Hematopoietic multipotent progenitor cell treated with erythropoietin and hydrocortisone succinate and interleukin-3 and kit ligand, for 4 days (in vitro differentiated cells): ENCODE measurements around the gene CCDC17.

Experiments
- DNase-seq: peaks from one replicate; pipeline ENCODE4 v3.0.0-alpha.2; 2015

CCDC17 gene

DNA sequence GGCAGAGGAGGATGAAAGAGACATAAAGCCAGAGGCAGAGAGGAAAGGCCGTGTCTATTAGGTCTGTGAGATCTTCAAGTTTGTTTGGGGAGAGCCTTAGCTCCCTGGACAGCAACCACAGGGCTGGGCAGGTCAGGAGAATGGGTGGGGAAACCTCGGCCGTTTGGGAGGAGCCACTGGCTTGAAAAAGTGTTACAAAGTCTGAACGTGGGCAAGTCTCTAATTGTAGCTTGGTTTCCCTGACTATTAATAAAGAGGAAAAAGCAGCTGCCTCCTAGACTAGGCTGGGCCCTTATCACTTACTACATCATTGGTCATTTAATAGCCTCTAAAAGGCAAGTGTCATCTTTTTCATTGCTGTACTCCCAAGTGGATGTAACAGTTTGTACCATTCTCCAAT lies at the start of gene CCDC17:
TSS of gene CCDC17 (minus strand) at position 83 of the 400 bp plus-strand sequence. CDS start 145 bp downstream, outside the sequence.
- no peak for DNase-seq

DNA sequence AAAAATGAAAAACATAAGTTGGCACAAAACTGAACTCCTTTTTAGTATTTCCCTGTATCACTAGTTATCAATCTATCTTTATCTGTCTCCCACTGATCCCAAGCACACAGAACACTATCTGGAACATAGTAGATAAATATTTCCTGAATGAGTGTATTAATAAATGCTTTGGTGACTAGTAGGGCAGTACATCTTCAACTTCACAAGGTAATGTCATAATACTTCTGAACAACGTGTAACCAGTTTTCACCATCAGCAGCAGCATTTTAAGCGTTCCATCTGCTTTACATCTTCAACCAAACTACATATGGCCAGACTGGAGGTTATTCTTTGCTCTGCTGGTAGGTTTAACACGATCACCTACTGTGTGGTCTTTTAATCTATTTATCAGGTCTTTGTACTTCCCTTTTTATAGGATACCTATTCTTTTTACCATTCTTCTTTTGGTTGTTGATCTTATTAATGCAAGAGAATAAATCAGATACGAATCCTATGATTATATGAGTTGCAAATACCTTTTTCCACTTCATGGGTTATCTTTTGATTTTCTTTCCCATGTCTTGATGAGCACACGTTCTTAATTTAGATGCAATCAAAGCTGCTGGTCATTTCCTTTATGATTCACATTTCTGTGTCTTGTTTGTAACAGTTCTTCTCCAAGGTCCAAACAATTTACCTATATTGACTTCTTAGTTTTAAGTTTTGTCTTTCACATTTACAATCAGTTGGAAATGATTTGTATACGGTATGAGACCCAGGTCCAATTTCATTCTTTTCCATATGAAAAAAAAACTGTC lies 46.2 kb upstream of the CCDC17 start:
- DNase-seq = no peak

DNA sequence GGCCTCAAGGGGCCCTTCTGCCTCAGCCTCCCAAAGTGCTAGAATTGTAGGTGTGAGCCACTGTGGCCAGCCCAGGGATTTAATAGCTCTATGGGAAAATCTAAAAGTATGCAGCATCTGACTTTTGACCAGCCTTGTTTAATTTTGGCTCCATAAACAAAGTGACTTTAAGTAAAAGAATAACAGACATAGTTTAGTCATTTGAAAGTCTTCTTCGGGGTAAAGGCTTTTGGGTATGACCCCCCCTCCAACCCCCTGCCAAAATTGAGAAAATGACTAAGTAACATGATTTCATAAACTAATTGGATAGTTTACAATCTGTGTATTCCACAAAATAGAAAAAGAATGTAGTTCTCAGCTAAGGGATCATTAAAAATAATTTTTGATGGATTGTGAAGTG lies 45.5 kb upstream of the CCDC17 start:
- no peak for DNase-seq

DNA sequence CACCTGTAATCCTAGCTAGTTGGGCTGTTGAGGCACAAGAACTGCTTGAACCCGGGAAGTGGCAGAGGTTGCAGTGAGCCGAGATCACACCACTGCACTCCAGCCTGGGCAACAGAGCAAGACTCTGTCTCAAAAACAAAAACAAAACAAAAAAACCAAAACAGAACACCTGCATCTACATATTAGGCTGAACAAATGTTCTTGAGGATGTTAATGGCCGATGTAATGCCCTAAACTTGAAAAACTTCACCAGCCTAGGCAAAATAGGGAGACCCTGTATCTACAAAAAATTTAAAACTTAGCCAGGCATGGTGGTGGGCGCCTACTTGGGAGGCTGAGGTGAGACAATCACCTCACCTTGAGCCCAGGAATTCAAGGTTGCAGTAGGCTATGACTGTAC lies 44.7 kb upstream of the CCDC17 start:
- DNase-seq = no peak

GRCh38 chr1:45667321-45668111 lies 43.7 kb upstream of the CCDC17 start:
- no peak for DNase-seq

GRCh38 chr1:45666836-45667235 lies 43.0 kb upstream of the CCDC17 start:
- DNase-seq = no peak

DNA sequence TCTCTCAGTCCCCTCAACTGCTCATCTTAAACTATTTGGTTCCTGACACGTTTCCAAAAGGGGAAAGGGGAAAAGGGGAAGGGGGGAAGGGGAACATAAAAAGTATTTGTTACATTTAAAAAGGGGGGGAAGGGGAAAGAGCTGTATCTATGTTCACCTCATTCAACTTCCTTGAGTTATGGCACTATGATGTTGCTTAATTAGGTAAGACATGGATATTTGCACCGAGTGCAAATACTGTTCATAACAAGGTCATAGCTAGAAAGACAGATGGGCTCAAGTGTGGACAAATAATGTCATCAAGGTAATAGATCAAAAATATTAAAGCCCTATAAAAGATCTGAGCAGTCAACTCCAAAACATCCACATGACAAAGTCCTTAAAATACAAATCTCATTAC lies 36.5 kb upstream of the CCDC17 start:
- DNase-seq = no peak

DNA sequence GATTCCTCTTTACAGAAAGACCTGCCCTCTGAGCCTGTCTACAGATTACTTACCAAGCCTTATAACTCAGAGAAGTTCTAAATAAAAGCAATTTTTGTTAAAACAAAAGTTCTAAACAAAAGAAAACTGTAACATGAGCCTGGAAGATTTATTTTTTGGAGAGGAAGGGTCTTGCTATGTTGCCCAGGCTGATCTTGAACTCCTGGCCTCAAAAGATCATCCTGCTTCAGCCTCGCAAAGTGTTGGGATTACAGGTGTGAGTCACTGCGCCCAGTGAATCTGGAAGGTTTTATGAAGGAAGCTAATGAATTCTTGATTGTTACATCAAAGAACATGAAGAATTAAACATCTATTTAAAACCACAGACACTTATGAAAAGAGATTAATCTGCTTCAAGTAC lies 35.4 kb upstream of the CCDC17 start:
- DNase-seq = no peak

- DNase-seq = no peak
Measured at GRCh38 chr1:45658171-45658570, 34.3 kb upstream of the CCDC17 start.

DNA sequence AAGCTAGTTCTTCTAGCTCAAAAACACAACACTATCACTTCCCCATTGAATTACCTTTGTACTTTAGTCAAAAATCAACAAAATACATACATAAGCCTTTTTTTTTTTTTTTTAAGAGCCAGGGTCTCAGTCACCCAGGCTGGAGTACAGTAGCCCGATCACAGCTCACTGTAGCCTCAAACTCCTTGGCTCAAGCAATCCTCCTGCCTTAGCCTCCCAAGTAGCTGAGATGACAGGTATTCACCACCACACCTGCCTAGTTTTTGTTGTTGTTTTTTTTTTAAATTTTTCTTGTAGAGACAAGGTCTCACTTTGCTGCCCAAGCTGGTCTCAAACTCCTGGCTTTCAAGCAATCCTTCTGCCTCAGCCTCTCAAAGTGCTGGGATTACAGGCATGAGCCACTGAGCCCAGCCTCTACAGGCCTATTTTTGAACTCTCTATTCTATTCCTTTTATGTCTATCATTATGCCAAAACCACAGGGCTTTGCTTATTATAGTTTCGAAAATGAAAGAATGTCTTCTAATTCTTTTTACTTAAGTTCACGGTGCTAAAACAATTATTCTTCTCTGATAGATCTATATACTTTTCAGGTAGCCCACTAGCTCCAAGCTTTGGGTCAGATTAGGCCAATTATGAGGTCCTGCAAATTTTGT lies 32.8 kb upstream of the CCDC17 start:
- DNase-seq = no peak

- peak; percentile 35 for DNase-seq
Measured at GRCh38 chr1:45654540-45655280, 30.9 kb upstream of the CCDC17 start.

GRCh38 chr1:45647248-45648021 lies 23.6 kb upstream of the CCDC17 start:
- peak; percentile 37 for DNase-seq

DNA sequence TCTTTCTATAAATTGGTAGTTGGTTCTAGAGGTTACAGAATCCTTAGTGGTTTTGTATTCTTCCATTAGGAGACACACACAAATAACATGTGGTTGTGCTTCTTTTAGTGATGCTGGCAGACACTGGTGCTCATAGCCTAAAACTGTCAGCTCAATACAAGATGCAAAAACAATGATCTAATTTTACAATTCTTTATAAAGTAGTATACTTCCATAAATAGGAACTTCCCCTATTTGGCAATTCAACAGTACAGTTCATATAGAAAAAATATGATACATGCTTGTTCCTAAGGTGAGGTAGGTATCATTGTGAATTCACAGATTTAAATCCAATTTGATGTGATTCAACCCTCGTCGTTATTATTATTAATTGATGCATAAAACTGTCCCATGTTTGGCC lies 20.8 kb upstream of the CCDC17 start:
- DNase-seq = peak; percentile 5

GRCh38 chr1:45643978-45644377 lies 20.1 kb upstream of the CCDC17 start:
- peak; percentile 5 for DNase-seq

DNA sequence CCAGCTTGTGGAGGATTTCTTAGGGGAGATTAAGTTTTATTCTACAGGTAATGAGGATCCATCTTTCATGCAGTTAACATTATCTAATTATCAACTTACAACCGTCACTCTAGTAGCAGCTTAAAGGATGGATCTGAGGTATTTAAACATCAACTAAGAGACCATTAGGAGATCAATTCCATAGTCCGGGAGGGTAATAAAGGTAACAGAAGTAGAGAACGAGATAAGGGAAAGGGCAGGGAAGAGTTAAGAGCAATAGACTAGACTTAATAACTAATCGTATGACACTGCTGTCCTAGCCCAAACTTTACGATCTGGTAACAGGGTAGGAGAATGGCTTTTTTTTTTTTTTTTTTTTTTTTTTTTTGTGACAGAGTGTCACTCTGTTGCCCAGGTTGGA lies 19.5 kb upstream of the CCDC17 start:
- no peak for DNase-seq

- no peak for DNase-seq
Measured at GRCh38 chr1:45640293-45640692, 16.4 kb upstream of the CCDC17 start.

DNA sequence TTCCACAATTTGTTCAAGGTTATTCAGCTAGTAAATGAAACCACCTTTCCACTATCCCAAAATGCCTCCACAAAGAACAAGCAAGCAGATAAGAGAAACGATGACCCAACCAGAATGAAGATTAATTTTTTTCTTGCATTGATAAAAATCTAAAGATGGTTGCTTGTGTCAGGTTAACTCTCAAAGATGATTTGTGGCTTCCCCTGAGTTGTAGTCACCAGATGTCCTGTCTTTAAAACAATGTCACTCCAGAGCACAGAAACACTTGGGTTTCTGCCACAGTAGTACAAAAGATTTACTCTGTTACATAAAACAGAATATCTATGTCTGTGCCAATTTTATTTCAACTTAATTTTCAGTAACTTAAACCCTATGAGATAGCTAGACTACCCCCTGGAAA lies 11.4 kb upstream of the CCDC17 start:
- no peak for DNase-seq

DNA sequence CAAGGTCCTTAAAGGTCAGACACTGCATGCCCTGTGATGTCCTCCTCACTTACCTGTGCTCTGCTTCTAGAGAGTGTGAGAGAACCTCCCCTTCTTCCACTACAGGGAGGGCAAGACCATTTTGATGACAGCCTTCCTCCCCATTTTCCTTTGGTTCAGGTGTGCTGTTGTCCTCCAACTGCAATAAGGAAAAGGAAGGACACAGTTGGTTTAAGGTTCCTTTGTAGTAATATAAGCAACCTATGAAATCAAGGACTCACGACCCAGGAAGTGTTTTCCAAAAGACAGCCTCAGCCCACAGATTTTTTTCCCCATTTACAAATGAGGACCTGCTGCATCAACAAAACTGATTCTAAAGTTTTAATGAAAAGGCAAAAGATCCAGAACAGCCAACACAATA lies 6.6 kb upstream of the CCDC17 start:
- no peak for DNase-seq

- no peak for DNase-seq
Measured at GRCh38 chr1:45629035-45629434, 5.2 kb upstream of the CCDC17 start.

DNA sequence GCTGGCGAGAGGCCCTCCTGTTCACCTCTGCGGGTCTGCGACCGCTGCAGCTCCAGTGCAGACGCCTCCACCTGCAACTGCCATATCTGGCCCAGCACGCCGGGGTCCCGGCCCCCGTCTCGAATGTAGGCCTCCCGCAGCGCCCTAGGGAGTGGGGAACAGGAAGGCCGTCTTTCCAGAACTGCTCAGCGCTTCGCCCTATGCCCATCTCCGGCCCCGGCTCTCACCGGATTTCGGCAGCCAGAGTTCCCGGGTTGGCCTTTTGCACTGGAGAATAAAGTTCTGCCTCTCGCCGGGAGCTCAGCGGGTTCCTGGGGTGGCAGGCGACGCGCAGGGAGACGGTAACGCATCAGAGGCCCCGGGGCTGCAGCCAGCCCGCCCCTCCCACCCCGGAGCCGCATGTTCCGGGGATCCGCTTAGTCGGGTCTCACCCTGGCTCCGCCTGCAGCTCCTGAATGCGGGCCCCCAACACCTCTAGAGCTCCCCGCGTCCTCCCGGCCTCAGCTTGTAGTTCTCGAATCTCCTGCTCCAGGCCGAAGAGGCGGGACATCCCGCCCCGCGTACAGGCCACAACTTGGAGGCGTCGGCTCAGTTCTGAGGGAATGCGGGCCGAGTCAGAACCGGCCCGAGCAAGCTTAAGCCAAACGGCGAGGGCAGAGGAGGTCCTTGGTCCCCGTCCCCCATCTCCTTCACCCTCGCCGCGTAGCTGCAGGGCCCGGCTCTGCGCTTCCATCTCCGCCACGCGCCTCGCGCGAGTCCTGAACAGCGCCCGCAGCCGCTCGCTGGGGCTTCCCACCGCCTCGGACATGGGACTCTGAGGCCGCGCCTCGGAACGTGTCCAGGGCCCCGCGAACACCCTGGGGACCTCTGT lies 1.1 kb downstream of the CCDC17 start:
- no peak for DNase-seq

- DNase-seq = no peak
Measured at GRCh38 chr1:45621895-45622523, 1.8 kb downstream of the CCDC17 start.
